Right lung (tissue), 5 donors: Measurements from ENCODE around the gene BEST1. TPM values are rescaled to one million over a fixed set of nuclear protein-coding genes. Genes with fewer than 3 reads are reported as not detected.
"Not testable (repeated sequence)": the region's sequence is repeated elsewhere in the genome, so short reads cannot be mapped to it uniquely, and the experiment has no call there.

Experiments
- DNase-seq, 2 donors: peaks; one replicate each; pipeline ENCODE4 v3.0.0-alpha.2; 2013
- polyA plus RNA-seq, 5 donors: library from polyadenylated mRNA; unstranded; fragments of 120-200 nt; gene quantifications; one replicate each; pipeline versions ENCODE4 v1.2.1 to v1.2.3, GENCODE V29; 2013; ENCODE audit warnings: inconsistent platforms in 1 of 5, low replicate concordance in 1 of 5; ENCODE audit not compliant: insufficient read length in 5 of 5, insufficient read depth in 1 of 5

Gene BEST1
- polyA plus RNA-seq, 5 donors: 4.2 to 6.5 (median 6.0) TPM

DNA sequence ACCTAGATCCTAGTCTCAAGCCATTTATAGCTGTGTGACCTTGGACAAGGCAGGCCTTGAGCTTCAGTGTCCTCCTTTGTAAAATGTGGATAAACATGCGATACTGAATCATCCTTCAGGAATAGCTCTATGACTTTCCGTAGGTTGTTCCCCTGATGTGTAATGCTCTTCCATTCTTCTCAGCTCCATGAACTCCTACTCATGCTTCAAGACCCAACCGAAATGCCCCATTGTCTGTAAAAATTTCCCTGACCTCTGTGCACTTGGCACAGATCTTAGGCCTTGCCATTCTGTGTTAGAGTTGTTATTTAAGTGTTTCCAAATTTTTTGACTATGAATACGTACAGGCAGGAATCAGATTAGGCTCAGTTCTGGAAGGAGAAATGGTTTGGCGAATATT lies 3.3 kb upstream of the BEST1 start:
- no peak for DNase-seq

- DNase-seq: peak; percentile 77 to 85
These were observed 2.5 kb upstream of the BEST1 start for GRCh38 chr11:61947486-61948210.

DNA sequence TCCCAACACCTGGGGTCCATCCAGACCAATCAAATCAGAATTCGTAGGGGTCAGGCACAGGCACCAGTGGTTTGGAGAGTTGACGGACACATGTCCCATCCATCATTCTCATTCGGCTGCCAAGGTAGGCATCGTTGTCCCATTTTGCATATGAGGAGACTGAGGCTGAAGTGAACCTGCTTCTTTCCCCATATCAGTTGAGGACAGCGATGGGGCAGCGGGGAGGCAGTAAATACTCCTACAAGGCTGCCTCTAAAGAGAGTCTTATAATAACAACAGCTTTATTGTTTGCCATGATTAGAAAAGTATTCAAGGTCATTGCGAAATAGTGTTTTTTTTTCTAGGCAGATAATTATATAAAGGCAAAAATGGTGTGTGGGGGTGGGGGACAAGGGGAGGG lies 1.6 kb upstream of the BEST1 start:
- no peak for DNase-seq

DNA sequence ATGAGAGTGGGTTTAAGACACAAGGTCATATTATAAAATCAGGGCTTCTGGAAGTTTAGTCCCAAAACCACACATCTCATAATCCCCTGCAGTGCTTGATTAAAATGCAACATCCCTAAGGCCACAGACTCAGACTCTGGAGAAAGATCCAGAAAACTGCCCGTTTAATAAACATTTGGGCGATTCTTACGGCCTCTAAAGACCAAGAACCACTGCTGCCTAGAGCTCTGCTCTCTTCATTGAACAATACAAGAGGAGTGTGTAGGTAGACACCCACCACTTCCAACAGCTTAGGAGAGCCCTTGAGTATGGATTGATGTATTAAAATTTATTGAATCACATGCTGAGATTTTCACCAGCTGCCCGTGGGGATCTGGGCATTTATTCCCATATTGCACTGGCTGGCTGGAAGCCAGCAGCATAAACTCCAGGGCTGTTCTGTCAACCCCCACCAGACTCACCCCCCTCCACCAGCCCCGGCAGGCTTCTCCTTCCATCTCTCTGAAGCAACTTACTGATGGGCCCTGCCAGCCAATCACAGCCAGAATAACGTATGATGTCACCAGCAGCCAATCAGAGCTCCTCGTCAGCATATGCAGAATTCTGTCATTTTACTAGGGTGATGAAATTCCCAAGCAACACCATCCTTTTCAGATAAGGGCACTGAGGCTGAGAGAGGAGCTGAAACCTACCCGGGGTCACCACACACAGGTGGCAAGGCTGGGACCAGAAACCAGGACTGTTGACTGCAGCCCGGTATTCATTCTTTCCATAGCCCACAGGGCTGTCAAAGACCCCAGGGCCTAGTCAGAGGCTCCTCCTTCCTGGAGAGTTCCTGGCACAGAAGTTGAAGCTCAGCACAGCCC lies 749 bp upstream of the BEST1 start:
- DNase-seq: peak; percentile 80 to 84

- DNase-seq: no peak
These were observed 1.5 kb downstream of the BEST1 start for GRCh38 chr11:61951484-61952135.

DNA sequence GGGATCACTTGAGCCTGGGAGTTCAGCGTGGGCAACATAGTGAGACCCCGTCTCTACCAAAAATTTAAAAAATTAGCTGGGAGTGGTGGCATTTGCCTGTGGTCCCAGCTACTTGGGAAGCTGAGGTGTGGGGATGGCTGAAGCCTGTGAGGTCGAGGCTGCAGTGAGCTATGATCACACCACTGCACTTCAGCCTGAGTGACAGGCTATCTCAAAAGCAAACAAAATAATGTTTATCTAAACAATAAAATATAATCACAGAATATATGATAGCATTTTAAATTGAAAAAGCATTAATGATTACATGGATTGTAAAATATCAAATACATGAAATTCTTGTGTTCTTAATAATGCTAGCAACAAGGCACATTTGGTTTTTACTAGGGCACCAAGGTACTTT lies 2.7 kb downstream of the BEST1 start:
- no peak for DNase-seq

- DNase-seq: not testable (repeated sequence)
These were observed 3.5 kb downstream of the BEST1 start for GRCh38 chr11:61953632-61954031.

DNA sequence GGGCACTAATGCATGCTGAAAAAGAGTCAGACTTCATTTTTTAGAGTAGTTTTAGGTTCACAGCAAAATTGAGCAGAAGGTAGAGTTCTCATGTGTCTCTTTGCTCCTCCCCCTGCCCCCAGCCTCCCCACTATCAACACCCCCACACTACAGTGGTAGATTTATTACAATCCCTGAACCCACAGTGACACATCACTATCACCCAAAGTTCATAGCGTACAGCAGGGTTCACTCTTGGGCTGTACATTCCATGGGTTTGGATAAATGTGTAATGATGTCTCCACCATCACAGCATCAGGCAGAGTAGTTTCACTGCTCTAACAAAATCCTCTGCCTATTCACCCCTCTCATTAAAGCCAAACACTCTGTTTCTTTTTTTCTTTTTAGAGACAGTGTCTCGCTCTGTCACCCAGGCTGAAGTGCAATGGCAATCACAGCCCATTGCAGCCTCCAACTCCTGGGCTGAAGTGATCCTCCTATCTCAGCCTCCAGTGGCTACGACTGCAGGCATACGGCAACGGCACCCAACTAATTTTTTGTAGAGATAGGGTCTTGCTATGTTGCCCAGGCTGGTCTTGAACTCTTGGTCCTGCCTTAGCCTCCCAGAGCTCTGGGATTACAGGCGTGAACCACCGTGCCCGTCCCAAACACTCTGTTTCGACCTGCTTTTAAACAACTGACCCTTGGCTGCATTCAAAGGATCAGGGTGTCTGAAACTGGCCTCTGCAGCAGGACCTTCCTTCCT lies 4.1 kb downstream of the BEST1 start:
- no peak for DNase-seq

GRCh38 chr11:61954851-61955421 lies 4.8 kb downstream of the BEST1 start:
- DNase-seq: peak; percentile 77 to 81

- peak in 1 of 2 donors; percentile 34 for DNase-seq
These were observed 5.4 kb downstream of the BEST1 start for GRCh38 chr11:61955422-61956135.

GRCh38 chr11:61956191-61957020 lies 6.3 kb downstream of the BEST1 start:
- DNase-seq: no peak

GRCh38 chr11:61957021-61957770 lies 7.0 kb downstream of the BEST1 start:
- no peak for DNase-seq

GRCh38 chr11:61958590-61958989 lies 8.4 kb downstream of the BEST1 start:
- no peak for DNase-seq

- DNase-seq: no peak
These were observed 9.0 kb downstream of the BEST1 start for GRCh38 chr11:61959114-61959513.

- no peak for DNase-seq
These were observed 9.5 kb downstream of the BEST1 start for GRCh38 chr11:61959678-61960077.

DNA sequence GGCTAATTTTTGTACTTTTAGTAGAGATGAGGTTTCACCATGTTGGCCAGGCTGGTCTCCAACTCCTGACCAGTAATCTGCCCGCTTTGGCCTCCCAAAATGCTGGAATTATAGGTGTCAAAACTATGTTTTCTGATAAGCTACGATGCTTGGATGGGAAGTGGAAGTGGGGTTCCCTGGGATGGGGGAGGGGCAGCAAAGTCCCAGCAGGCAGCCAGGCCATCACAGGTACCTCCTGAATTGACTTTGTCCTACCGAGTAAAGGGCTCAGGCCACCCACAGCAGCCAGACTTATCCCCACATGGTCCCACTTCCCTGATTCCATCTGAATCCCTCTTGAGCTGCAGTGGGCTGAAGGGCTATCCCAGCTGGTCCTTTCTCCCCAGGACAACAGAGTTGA lies 10.4 kb downstream of the BEST1 start:
- no peak for DNase-seq

GRCh38 chr11:61961570-61962212 lies 11.5 kb downstream of the BEST1 start:
- DNase-seq: no peak

GRCh38 chr11:61962213-61963015 lies 12.3 kb downstream of the BEST1 start:
- no peak for DNase-seq
